GM18498 (cell line): ENCODE data around the gene KIAA2012.

Experiments used
- ATAC-seq: cut with Tn5 transposase; IDR thresholded peaks from one replicate; pipeline ENCODE4 v1.9.1; 2021; ENCODE audit warnings: mild to moderate bottlenecking, moderate library complexity; ENCODE audit not compliant: unreplicated experiment

The KIAA2012 gene

DNA sequence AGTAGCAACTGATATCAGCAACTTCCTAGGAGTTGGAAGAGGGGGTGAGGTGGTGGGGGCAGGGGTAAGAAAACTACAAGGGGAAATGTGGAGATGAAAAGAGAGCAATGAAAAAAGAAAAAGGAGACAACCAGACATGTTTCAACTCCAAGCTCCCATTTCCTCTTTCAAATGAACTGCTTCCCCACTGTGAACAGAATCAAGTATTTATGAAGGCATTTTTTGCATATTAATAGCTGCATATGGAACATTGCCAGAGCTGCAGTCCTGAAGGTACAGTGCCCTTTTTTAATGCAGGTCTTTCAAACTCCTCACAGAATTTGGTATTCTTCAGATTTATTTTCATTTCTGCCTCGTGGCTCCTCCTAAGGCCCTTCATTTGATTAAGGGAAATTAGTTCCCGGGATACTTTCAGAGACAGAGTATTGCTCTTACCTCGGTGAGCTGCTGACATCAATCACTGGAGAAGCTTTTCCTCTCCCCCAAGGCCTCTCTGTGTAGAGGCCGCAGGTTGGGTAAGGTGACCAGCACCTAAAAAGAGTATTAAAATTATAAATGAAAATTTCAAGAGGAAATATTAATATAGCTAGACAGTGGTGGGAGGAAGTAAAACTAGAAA is 68.4 kb downstream of the KIAA2012 start:
- no peak for ATAC-seq

DNA sequence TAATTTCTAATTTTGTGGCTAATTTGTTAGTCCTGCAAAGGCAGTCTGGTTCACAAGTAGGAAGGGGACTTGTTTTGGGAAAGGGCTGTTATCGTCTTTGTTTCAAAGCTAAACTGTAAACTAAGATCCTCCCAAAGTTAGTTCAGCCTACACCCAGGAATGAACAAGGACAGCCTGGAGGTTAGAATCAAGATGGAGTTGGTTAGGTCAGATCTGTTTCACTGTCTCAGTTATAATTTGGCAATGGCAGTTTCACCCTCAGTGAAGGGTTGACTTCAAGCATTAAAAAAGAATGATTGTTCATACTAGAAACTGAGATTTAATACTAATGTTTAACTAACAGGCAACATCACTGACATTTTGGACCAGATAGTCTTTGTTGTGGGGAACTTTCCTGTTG is 69.5 kb downstream of the KIAA2012 start:
- ATAC-seq = no peak

DNA sequence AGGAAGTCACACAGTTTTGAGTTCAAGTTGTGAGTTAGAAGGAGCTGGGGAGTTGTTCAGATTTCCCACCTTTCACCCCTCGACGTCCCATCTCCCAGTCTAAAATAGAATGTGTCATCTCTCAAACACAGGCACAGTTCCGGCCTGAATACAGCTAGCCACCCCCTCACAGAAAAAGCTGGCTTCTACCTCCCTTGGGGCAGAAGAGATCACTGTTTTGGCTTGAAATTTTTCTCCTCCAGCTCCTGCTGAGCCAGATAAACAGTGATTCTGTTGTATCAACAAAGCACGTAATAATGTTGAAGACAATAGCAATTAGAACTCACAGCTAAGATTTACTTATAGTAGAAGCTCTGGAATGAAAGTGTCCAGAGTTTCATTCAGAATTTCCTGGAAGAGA is 74.7 kb downstream of the KIAA2012 start:
- no peak for ATAC-seq

DNA sequence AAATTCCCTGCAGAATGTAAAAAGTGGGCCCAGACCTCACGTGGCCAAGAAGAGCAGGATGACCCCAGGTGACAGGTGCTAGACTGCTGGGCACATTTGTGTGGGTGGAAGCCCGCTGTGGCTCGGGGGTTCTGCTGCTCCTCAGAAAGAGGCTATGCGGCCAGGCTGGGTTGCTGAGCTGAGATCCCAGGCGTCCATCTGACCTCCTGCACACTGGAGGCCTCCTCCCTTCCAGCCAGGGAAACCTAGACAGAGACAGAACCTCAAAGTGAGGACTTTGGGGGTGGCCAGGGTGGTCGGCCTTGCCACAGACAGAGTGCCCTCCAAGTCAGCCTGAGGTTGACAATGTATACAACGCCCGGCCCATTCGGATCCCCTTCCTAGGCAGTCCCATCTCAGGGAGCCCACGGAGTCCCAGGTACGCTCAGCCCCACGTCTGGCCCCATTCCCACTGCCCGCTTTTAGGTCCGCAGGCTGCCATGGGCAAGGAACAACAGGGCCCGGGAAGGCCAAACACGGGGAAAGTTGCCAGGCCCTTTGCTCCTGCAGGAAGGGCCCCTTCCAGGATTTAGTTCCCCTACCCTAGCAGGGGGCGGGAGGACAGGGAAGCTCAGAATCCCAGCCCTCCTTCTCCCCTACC is 75.6 kb downstream of the KIAA2012 start:
- no peak for ATAC-seq

DNA sequence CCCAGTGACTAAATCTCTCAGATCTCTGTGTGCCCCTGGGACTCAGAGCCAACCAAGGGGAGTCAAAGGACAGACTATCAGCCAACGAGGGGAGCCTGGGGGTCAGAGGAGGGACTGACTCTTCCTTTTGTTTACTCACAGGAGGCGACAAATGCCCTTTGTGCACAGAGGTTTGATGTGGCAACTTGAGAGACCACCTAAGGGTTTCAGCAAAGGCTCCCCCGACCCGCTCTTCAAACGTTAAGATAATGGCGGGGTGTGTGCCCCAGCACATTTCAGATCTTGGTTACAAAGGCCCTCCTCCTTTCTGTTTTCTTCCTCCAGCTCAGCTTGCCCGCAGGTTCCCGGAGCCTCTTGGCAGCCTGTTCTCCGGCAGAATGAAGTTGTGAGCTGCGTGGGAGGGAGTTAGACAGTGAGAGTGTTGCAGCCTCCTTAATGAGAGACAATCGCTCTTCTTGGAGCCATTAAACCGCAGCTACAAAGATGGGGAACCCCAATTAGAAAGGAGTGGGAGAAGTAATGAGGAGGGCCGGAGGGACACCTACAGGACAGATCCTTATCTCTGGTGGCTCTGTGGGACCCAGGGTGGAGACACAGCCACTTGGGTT is 76.2 kb downstream of the KIAA2012 start:
- ATAC-seq = no peak

DNA sequence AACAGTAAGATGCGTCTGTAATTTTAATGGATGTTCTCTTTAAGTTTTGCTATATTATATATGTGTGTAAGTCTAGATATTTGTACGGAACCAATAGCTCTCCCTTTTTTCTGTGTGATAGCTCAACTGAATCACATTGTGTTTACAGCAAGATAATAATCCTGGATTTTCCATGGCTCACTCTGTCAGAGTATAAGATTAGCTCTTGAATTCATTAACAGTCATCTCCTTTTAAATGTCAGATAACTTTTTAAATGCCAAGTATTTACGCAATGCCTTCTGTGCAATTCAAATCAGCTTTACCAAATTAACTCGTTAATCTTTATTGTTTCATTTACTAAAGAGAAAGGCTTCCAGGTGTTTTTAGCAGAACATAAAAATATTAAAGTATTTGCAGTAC is 76.9 kb downstream of the KIAA2012 start:
- no peak for ATAC-seq

DNA sequence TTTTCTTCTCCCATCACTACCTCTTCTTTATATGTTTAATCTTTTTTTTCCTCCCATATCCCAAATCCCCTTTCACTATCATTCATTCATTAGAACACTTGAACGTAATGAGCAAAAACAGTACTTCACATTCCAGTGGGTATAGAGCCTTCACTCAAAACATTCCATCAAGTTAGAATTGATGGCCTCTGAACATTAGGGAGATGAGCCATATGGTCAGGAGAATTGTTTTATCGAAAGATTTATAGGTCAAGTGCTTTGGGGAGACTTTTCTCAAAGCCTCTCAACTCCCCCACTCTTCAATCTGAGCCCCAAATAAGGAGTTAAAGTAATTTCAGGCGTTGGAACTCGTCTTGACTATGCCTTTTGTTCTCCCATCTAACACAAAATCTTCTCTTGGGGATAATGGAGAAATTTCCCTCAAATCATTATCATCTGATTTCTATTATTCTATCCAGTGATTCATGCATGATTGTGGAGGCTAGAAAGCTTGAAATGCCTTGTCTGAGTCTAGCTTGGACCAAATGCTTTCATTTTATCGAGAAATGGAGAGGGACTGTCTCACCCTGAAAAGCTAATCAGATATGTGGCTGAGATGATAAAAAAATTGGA is 79.2 kb downstream of the KIAA2012 start:
- no peak for ATAC-seq

DNA sequence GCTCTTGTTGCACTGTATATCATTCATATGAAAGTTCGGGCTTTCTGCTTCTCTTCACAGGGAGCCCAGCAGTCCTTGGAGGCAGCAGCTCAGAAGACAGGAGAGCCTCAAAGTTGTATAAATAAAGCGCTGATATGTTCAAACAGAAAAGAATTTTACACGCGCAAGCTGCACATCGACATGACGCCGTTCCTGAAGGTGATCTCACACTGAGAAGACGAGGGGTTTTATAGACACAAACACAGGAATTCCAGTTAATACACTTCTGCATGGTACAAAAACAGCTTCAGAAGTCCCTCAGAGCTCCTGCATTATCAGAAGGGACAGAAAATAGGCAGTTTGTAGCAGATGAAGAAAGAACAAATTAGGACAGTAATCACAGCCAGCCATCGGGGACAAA is 81.6 kb downstream of the KIAA2012 start:
- ATAC-seq = no peak

DNA sequence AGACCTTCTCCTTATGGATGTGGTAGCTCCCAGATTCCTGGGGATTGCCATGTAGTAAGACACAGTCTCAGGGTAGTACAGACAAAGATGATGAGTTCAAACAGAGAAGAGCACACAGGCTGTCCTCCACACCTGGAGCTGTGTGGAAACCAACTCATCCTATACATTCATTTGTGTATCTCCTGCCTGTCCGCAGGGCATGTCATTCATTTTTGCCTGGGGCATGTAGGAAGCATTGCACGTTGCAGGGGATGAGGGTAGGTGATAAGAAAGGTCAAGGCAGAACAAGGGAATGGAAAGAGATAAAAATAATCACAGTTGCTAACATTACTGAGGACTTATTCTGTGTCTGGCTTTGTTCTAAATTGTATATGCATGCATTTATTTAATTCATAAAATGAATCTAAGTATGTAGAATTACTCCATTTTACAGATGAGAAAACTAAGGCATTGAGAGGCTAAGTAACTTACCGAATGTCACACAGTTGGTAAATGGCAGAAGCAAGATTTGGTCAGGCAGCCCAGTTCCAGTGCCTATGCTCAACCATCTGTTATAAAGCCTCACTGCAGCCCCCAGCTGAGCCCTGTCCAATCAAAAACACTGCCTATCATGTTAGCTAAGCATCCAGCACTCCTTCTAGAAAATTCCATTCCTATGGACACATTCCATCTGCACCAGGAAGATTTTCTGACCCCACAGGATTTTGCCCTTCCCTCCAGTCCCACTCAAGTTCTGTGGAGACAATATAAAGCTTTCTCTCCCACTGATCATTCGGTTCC is 84.3 kb downstream of the KIAA2012 start:
- ATAC-seq = no peak

DNA sequence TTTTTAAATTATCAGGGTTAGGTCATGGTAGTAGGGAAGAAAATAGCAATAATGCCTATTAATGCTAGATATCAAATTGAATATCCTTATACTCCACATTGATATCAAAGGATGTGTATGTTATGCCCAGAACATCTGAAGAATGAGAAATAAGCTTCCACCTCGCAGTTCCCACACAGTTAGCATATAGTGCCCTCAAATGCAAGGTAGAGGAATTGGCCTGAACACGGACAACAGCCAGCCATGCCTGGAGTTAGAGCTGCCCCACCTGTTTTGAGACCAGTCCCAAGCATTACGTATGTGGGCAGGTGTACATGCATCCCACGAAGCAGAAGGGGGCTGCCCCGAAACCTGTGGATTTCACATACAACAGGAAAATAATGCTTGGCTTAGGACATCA is 85.7 kb downstream of the KIAA2012 start:
- ATAC-seq = no peak

DNA sequence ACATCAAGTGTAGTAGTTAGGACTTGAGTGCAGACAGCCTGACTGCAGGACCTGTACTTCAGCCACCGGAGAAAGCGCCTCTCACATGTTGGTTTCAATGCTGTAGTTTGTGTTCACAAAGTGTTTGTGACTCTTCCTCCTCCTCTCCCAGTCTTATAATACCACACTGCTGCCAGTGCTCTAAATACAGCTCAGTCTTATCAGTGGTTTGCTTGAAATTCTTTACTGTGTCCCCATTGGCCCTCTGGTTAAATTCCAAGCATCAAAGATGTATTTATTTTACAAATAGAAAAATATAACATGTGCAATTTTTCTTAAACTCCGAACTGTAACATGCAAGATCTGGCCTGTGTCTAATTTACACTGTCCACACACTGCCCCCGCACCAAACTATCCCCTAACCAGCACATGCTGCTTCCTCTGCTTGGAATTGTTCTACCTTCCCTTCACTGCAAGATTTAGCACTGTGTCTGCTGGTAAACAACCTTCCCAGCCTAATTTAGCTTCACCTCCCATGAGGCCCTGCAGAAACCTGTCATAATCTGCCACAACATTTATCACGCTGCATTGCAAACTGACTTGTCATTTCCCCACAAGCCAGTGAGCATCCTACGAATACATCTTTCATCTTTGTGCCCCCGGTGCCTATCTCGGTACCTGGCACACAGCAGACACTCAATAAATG is 88.2 kb downstream of the KIAA2012 start:
- no peak for ATAC-seq

DNA sequence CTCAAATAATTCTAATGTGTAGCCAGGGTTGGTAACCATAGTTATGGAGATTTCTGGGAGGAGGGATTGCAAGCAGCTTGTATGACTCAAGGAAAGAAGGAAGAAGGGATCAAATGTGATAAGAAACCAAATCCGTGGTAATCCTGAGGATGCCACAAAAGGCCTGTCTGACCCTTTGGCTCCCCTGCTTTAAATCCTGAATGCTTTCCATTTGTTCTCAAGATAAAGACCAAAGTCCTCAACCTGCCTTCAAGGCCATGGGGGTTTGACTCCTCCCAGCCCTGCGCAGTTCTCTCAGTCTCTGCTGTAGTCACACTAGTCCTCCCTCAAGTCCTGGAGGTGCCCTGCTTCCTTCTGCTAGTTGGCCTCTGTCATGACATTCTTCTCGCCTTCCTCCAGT is 91.4 kb downstream of the KIAA2012 start:
- no peak for ATAC-seq

DNA sequence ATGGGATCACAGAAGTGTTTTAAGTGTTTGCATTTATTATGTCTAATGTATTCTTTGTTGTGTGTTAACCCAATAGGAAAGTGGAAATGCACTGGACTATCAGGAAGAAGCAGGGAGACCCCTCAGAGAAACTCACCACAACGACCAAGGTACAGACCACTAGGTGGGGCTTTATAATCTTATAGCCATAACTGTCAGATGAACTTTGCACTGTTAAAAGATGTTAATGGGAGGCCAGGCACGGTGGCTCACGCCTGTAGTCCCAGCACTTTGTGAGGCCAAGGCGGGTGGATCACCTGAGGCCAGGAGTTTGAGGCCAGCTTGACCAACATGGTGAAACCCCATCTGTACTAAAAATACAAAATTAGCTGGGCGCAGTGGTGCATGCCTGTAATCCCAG is 92.2 kb downstream of the KIAA2012 start:
- ATAC-seq = no peak

DNA sequence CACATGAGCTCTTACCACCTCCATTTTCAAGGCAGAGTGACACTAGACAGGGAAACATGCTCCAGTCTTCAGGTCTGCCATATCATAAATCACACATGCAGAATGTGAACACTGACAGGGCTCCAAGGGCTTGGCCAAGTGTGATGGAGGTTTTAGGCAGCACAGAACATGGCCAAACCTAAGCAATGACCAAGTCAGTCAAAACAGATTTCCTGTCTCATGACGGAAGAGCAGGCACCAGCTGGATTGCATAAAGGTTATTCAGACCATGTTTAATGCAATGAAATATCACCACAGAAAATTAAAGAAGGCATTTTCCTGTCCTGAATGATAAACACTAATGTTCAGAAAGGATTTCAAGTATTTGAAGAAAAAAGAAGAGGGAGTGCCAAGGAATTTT is 92.9 kb downstream of the KIAA2012 start:
- no peak for ATAC-seq

DNA sequence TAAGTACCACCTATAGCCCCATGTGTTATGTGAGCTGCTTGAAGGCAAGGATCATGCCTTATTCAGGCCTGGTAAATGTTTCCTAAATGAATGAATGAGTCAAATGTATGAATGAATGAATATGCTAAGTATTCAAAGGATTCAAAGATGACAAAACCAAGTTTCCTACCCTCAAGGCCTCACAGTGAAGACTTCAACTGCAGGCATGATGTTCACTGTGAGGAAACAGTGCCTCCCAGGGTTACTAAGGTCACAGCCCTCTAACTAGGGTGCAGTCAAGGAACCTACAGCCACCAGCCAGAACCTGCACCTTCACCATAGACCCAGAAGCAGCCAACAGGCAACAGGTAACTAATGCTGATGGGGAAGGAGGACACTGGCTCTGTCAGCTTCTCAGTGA is 96.1 kb downstream of the KIAA2012 start:
- ATAC-seq = no peak

DNA sequence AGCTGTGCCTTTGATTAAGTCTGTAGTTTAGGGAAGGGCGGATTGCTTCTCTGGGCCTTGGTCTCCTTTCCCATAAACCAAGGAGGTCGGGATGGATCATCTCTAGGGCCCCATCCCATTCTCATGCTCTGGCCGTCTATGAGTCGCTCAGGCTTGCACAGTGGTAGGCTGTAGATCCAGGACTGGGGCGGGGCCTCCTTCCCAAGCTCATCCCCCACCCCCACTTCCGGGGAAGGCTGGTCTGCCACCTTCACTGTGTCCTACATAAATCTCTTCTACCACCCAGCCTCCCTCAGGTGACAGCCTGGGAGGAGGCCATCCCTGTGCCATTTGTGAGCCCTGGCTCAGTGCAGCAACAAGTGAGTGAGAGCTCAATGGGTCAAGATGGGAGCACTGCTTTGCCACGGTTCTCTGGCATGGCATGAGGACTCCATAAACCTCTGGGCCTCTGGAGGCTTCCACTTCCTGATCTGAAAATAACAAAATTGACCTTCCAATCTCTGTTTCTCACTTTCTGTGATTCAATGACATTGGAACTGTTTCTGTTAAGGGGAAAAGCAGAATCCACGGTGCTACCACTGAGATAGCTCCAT is 96.9 kb downstream of the KIAA2012 start:
- no peak for ATAC-seq

DNA sequence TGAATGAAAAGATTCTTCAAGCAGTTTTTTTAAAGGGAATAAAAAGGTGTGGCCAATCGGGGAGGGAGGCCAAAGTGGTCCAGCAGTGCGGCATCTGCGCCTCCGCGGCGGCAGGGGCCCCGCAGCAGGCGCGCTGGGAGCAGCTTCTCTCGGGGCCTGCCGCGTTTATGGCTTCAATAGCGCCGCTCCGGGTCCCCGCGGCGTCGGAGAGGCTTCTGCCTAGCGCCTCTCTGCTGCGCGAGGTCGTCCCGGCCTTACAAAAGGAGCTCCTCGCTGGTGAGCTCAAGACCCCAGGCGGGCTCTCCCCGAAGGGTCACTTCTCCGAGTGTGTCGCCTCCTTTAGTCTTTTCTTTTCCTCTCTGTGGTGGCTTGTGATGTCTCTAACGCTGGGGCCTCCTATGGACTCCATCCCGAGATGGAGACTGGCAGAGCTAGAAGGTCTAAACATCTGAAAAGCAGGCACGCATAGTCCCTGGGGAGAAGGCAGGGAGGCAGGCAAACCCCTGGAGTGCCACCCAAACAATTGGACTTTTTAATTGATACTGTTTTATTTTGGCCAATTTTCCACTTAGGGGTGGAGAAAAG is 98.3 kb downstream of the KIAA2012 start:
- ATAC-seq = no peak

DNA sequence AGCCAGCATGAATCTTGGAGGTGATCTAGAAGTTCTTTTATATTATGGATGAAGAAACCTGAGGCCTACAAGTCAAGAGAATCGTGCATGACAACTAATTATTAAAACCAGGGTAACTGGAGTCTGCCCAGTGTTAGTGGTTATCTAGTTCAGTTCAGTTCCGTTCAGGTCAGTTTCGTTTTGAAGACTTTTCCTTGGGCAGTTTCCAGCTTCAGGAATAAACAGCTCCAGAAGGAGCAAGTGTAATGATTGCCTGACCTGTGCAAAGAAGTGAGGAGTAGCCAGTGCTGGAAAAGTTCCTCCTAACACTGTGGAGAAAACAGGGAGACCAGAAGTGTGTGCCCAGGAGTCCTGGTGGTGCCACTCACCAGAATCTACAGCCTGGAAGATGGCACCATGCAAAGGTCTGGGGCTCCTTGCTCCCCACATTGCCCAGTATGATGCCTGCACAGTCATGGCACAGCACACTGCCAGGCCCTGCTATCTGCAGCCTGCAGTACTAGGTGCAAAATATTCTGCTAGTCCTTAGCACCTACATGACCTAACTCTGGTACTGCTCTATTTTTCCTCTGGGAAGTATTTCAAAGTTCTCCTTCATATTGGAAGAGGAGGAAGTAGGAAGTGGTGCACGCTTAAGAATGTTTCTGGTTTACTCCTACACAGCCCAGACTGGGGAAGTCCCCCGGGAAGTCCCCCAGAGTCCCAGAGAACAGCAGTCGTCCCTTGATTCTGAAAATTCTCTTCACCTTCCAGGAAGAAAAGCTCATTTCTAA is 99.6 kb downstream of the KIAA2012 start:
- peak; percentile 72 for ATAC-seq

DNA sequence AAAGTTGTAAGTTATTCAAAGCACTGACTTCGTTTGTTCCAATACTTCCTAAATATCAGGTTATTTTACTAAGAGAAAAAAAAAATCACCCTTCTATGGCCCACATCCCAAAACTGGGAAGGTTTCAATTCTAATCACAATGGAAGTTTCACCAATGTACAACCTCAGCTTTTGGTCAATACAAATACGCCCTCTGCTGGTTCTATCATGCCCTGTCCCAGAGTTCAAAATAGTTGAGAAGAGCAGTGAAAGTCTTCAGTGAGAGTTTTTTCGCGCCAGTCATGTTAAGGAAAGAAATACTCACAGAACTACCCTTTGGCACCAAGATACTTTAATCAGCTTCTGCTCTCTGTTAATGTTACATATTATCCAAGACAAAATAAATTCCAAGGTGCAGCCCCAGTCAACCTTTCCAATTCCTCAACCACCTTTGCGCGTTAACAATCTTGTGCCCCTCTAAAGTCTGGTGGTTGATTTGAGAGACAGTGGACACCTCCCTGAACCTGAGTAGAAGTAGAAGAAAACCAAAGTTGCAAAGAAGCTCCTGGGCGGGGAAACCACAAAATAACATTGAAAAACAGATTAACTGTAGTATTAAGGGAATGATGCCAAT is 105.4 kb downstream of the KIAA2012 start:
- no peak for ATAC-seq
